ENCODE results near the gene ACP2.
"Not testable (repeated sequence)": the region's sequence is repeated elsewhere in the genome, so short reads cannot be mapped to it uniquely, and the experiment has no call there.

The ACP2 gene

DNA sequence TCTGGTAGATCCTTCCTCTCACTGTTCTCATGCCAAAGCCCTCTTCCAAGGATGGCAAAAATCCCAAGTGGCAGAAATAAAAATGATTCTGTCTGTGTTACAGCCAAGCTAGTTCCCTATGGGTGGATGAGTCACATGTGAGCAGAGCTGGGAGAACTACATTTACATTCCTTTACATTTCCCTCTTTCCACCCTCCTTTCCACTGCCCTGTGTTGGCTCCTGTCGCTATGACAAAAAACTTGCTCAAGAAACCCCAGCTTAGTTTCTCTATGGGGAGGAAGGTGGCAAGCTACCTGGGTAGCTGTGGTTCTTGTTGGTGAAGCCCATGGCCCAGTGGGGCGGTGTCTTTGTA is 44.0 kb downstream of the ACP2 start:
- no peak for DNase-seq (ENCODE audit: low read depth in 2 of 2)

DNA sequence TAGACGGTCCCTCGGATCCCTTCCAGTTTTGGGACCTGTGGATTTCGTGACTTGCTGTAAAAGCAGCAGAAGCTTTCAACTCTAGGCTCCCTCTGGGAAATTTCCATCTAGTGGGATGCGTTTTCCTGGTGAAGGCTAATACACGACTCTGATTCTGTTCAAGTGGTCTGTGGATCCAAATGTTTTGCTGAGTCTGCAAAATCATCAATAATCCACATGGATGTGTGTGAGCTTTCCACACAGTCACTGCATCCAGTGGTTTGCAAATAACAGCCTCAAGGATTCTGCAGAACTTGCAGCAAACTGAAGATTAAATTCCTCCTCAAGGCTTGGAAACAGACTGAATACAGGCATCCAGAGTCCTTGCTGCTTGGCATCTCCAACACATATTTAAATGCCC is 46.0 kb downstream of the ACP2 start:
- DNase-seq (ENCODE audit: low read depth in 2 of 2): no peak

GRCh38 chr11:47201015-47201414 is 47.6 kb downstream of the ACP2 start:
- no peak for DNase-seq (ENCODE audit: low read depth in 2 of 2)

DNA sequence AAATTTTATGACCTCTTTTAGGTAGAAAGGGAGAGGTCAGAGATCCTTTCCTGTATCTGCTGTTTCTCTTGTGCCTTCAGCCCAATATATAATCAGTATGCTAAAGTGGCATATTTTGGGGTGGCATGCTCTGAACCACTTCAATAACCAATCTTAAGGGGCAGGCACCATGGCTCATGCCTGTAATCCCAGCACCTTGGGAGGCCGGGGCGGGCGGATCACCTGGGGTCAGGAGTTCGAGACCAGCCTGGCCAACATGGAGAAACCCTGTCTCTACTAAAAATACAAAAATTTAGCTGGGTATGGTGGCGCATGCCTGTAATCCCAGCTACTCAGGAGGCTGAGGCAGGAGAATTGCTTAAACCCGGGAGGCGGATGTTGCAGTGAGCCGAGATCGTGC is 50.5 kb downstream of the ACP2 start:
- not testable (repeated sequence) for DNase-seq (ENCODE audit: low read depth in 2 of 2)

DNA sequence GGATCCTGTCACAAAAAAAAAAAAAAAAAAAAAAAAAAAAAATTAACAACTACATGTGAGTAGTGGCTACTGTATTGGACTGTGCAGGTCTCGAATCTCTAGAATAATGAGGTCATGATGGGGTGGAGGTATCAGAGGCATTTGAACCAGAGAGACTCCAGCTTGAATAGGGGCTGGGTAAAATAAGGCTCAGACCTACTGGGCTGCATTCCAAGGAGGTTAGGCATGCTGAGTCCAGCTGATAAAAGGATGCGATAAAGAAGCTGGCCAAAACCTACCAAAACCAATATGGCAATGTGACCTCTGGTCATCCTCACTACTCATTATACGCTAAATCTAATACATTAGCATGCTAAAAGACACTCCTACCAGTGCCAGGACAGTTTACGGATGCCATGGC is 56.5 kb downstream of the ACP2 start:
- no peak for DNase-seq (ENCODE audit: low read depth in 2 of 2)

GRCh38 chr11:47191137-47191536 is 57.5 kb downstream of the ACP2 start:
- DNase-seq (ENCODE audit: low read depth in 2 of 2): not testable (repeated sequence)

Data from stimulated activated CD4-positive, alpha-beta T cell treated with anti-CD3 and anti-CD28 coated beads, Interleukin-1b, Interleukin-23, amount 100 ng/mL, for 1 hour (primary cell).